ENCODE measurements around the gene PRKN. TPM values are rescaled to one million over a fixed set of nuclear protein-coding genes. Genes with fewer than 3 reads are reported as not detected.

Gene PRKN
- total RNA-seq, 1 experiment from 2014 or later = 0.46 TPM

GRCh38 chr6:161788531-161788930 lies 939.0 kb downstream of the PRKN start:
- in situ Hi-C loops (cut with HindIII; ENCODE audit: low pct_unique_long_range_greater_than_20kb, low sequenced_read_pairs) (no loop called here), intact Hi-C loops (cut with micrococcal nuclease; ENCODE audit: unreplicated experiment) (no loop called here)
- no peak for TF ChIP-seq TCF7L2 (IDR thresholded peaks at IDR 0.05; ENCODE audit: low read depth, low read length)
- no peak for TF ChIP-seq SIN3A (IDR thresholded peaks at IDR 0.05; ENCODE audit: borderline replicate concordance, insufficient read depth, low read depth, low read length)
- TF ChIP-seq POLR2AphosphoS5 (IDR thresholded peaks at IDR 0.05; ENCODE audit: low read depth, low read length) = no peak
- TF ChIP-seq, protein P1, sequence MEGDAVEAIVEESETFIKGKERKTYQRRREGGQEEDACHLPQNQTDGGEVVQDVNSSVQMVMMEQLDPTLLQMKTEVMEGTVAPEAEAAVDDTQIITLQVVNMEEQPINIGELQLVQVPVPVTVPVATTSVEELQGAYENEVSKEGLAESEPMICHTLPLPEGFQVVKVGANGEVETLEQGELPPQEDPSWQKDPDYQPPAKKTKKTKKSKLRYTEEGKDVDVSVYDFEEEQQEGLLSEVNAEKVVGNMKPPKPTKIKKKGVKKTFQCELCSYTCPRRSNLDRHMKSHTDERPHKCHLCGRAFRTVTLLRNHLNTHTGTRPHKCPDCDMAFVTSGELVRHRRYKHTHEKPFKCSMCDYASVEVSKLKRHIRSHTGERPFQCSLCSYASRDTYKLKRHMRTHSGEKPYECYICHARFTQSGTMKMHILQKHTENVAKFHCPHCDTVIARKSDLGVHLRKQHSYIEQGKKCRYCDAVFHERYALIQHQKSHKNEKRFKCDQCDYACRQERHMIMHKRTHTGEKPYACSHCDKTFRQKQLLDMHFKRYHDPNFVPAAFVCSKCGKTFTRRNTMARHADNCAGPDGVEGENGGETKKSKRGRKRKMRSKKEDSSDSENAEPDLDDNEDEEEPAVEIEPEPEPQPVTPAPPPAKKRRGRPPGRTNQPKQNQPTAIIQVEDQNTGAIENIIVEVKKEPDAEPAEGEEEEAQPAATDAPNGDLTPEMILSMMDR (IDR thresholded peaks at IDR 0.05) = no peak
- TF ChIP-seq REST (IDR thresholded peaks at IDR 0.05; ENCODE audit: insufficient read depth in 1 of 2, low read depth in 2 of 2, low read length in 1 of 2) = no peak
- Histone ChIP-seq H3K36me3 (ENCODE audit: control insufficient read depth, insufficient read depth, low read length) (no peaks in the 10 kb centered on the region), H3K27me3 (ENCODE audit: control insufficient read depth, insufficient read depth, low read length) (no peaks in the 10 kb centered on the region), H3K9me3 (ENCODE audit: control insufficient read depth, insufficient read depth, low read depth, low read length) (no peaks in the 10 kb centered on the region), H3K27ac (ENCODE audit: low read length) (no peak overlapping the region), H3K4me3 (ENCODE audit: low read depth in 2 of 2, low read length in 2 of 2) (no peak overlapping the region), H3K4me1 (ENCODE audit: control insufficient read depth, insufficient read depth, low read length) (no peaks in the 10 kb centered on the region)
- ChIA-PET POLR2A (no interaction called here), CTCF (no interaction called here)
- BruUV-seq (replicated peaks) = no TSS peak
- no peak for DNase-seq (ENCODE audit: low read depth, low spot score)
- no peak for ATAC-seq

DNA sequence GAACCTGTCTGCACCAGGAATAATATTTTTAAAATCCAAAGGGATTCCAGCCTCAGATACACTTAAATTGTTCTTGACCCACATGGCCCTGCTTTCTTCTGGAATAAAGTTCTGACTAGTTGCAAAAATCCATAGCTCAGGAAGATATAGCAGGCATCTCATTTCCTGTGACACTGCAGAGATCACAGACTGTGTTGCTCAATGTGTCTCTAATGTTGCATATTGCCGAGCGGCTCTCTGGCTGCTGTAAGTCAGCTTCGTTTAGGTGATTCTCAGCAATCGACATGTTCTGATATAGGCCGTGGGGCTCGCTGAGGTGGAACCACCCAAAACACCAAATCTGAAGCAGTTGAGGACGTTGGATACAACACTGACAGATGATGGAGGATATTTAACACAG lies 955.4 kb downstream of the PRKN start:
- Histone ChIP-seq H3K4me3 (ENCODE audit: low read depth in 2 of 2, low read length in 2 of 2) (no peak overlapping the region), H3K9me3 (ENCODE audit: control insufficient read depth, insufficient read depth, low read depth, low read length) (no peaks in the 10 kb centered on the region), H3K27me3 (ENCODE audit: control insufficient read depth, insufficient read depth, low read length) (no peaks in the 10 kb centered on the region), H3K4me1 (ENCODE audit: control insufficient read depth, insufficient read depth, low read length) (no peaks in the 10 kb centered on the region), H3K36me3 (ENCODE audit: control insufficient read depth, insufficient read depth, low read length) (no peaks in the 10 kb centered on the region), H3K27ac (ENCODE audit: low read length) (no peak overlapping the region)
- intact Hi-C loops (cut with micrococcal nuclease; ENCODE audit: unreplicated experiment) (no loop called here), in situ Hi-C loops (cut with HindIII; ENCODE audit: low pct_unique_long_range_greater_than_20kb, low sequenced_read_pairs) (no loop called here)
- DNase-seq (ENCODE audit: low read depth, low spot score) = no peak
- CTCF ChIA-PET = no interaction called here
- ATAC-seq = no peak
- POLR2A ChIA-PET = no interaction called here
- no peak for TF ChIP-seq SIN3A (IDR thresholded peaks at IDR 0.05; ENCODE audit: borderline replicate concordance, insufficient read depth, low read depth, low read length)
- TF ChIP-seq TCF7L2 (IDR thresholded peaks at IDR 0.05; ENCODE audit: low read depth, low read length) = no peak
- TF ChIP-seq, protein P1 (IDR thresholded peaks at IDR 0.05) = no peak
- TF ChIP-seq REST (IDR thresholded peaks at IDR 0.05; ENCODE audit: insufficient read depth in 1 of 2, low read depth in 2 of 2, low read length in 1 of 2) = no peak
- no peak for TF ChIP-seq POLR2AphosphoS5 (IDR thresholded peaks at IDR 0.05; ENCODE audit: low read depth, low read length)
- no TSS peak for BruUV-seq (replicated peaks)
